ENCODE results near the gene ZNFX1.

GRCh38 chr20:49248301-49248700 is 29.6 kb downstream of the ZNFX1 start:
- TF ChIP-seq EZH2 (IDR thresholded peaks at IDR 0.05; ENCODE audit: borderline replicate concordance, low read depth, low read length, severe bottlenecking) (no peak), CTCF (IDR thresholded peaks at IDR 0.05; ENCODE audit: borderline replicate concordance, extremely low read depth, low read length, poor library complexity, severe bottlenecking) (no peak)
